Skeletal muscle tissue (tissue), 4 donors: Measurements from ENCODE around the gene RITA1. TPM values are rescaled to one million over a fixed set of nuclear protein-coding genes. Genes with fewer than 3 reads are reported as not detected.

Source experiments
- H3K27ac ChIP-seq: one replicate; pipeline ENCODE4 v1.7.0; 2013; ENCODE audit warnings: mild to moderate bottlenecking, low read depth, low read length, inconsistent platforms
- H3K27me3 ChIP-seq, 3 donors: one replicate each; pipeline ENCODE4 v1.7.0; 2013; ENCODE audit warnings: low read length in 3 of 3; ENCODE audit not compliant: control insufficient read depth in 3 of 3, insufficient read depth in 3 of 3
- H3K36me3 ChIP-seq, 3 donors: one replicate each; pipeline ENCODE4 v1.7.0; 2013; ENCODE audit warnings: low read length in 3 of 3; ENCODE audit not compliant: control insufficient read depth in 3 of 3, insufficient read depth in 3 of 3
- H3K4me1 ChIP-seq, 3 donors: one replicate each; pipeline ENCODE4 v1.7.0; 2013; ENCODE audit warnings: low read length in 3 of 3, mild to moderate bottlenecking in 3 of 3; ENCODE audit not compliant: control insufficient read depth in 3 of 3, insufficient read depth in 3 of 3
- H3K4me3 ChIP-seq, 3 donors: one replicate each; pipeline ENCODE4 v1.7.0; 2013; ENCODE audit warnings: low read length in 3 of 3
- H3K9ac ChIP-seq, 3 donors: one replicate each; pipeline ENCODE4 v1.7.0; 2013; ENCODE audit warnings: low read length in 3 of 3, mild to moderate bottlenecking in 3 of 3, moderate library complexity in 2 of 3, low read depth in 1 of 3
- H3K9me3 ChIP-seq, 3 donors: one replicate each; pipeline ENCODE4 v1.7.0; 2013; ENCODE audit warnings: low read length in 3 of 3; ENCODE audit not compliant: control insufficient read depth in 3 of 3
- total RNA-seq: library from RNA; depleted of rRNA; stranded (reverse); fragments of >200 nt; gene quantifications from one replicate; pipeline ENCODE4 v1.2.3, GENCODE V29; 2014
- donor health status: Osteomylitis.

The RITA1 gene
- total RNA-seq, 1 donor from 2014 or later, result 10.4 TPM

GRCh38 chr12:113235976-113236375, 50.5 kb downstream of the RITA1 start:
- H3K36me3 ChIP-seq, result peaks cover 5 to 45% (median 26%) of the 10 kb centered on the region in 3 donors
- H3K4me3 ChIP-seq, result no peak overlapping the region
- peak overlapping the region; percentile 39 for H3K27ac ChIP-seq
- H3K27me3 ChIP-seq, result no peaks in the 10 kb centered on the region
- peaks cover 80 to 92% (median 85%) of the 10 kb centered on the region in 3 donors for H3K4me1 ChIP-seq
- H3K9ac ChIP-seq, result peak overlapping the region in 1 of 3 donors; percentile 62
- no peaks in the 10 kb centered on the region for H3K9me3 ChIP-seq

DNA sequence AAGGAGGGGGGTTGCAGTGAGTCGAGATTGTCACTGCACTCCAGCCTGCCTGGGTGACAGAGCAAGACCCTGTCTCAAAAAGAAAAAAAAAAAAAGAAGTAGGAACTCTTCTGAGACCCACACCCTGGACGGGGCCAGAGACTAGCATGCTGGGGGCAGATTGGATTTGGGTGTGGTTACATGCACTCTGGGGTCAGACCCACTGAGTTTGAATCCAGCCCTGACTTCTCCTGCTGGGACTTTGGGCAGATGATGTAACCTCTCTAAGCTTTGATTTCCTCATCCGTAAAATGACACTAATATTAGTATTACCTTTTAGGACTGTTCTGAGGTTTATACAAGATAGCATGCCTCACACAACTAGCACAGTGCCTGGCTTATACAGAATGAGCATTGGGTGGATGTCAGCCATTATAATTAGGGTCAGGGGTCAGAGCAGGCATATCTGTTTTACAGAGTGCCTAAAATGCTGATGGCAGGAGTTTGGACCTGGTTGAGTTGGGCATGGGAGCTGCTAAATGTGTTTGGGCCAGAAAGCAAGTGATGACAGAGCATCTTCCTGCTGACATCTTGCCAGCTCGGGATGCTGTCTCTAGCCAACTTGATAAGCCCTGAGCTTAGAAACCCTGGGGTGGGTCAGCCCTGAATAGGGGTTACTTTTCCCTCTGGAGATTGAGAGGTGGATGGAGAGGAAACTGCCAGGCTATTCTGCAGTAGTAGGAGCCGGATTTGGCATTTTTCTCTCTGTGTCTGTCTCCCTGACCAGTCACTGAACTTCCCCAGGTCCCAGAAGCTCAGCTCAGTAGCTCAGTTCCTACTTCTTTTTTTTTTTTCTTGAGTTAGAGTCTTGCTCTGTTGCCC, 51.2 kb downstream of the RITA1 start:
- peaks cover 0 to 40% (median 19%) of the 10 kb centered on the region in 3 donors for H3K36me3 ChIP-seq

DNA sequence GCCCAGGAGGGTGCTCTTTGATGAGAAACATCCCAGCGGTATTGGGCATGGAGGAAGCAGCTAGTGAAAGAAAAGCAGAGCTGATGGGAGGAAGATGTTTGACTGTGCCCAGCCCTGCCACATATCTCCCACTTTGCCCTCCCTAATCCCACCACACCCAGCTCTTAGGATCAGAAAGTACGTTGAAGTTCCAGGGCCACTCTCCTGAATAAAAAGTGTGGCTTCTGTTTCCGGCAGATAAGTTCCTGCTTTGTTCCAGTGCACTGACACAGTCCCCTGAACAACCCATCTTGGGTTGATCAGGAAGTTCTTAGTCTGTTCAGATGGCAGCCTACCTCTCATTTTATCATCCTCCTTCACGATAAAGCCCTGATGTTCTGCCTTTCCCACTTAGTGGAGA, 52.2 kb downstream of the RITA1 start:
- H3K9me3 ChIP-seq, result no peaks in the 10 kb centered on the region
- H3K27ac ChIP-seq, result no peak overlapping the region
- no peak overlapping the region for H3K4me3 ChIP-seq
- no peak overlapping the region for H3K9ac ChIP-seq
- H3K36me3 ChIP-seq, result peaks cover 3 to 34% (median 15%) of the 10 kb centered on the region in 3 donors
- no peaks in the 10 kb centered on the region for H3K27me3 ChIP-seq
- peaks cover 80 to 92% (median 85%) of the 10 kb centered on the region in 3 donors for H3K4me1 ChIP-seq

More for the DNA sequence above, 51.2 kb downstream of the RITA1 start:
- H3K27ac ChIP-seq, result no peak overlapping the region
- no peaks in the 10 kb centered on the region for H3K9me3 ChIP-seq
- peak overlapping the region in 1 of 3 donors; percentile 62 for H3K9ac ChIP-seq
- no peaks in the 10 kb centered on the region for H3K27me3 ChIP-seq
- peaks cover 80 to 92% (median 85%) of the 10 kb centered on the region in 3 donors for H3K4me1 ChIP-seq
- no peak overlapping the region for H3K4me3 ChIP-seq

DNA sequence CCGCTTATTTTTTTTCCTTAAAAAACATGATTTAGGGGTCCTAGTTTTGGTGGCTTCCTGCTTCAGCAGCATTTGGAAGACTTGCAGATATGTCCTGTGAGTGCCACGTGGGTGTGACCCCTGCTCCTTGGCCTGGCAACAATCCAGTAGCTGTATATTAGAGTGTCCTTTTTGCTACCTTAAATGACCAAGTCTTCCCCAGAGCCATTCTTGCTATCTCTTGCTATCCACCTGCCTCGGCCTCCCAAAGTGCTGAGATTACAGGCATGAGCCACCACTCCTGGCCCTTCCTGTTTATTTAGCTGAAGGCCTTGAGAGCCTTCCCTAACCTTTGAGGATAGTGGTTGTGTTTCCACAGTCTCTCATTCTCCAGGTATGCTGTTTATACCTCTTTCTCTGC, 52.8 kb downstream of the RITA1 start:
- Histone ChIP-seq H3K9ac (no peak overlapping the region), H3K4me1 (peaks cover 77 to 92% (median 82%) of the 10 kb centered on the region in 3 donors), H3K9me3 (no peaks in the 10 kb centered on the region), H3K4me3 (no peak overlapping the region), H3K27me3 (no peaks in the 10 kb centered on the region), H3K36me3 (peaks cover 4 to 29% (median 14%) of the 10 kb centered on the region in 3 donors), H3K27ac (no peak overlapping the region)

DNA sequence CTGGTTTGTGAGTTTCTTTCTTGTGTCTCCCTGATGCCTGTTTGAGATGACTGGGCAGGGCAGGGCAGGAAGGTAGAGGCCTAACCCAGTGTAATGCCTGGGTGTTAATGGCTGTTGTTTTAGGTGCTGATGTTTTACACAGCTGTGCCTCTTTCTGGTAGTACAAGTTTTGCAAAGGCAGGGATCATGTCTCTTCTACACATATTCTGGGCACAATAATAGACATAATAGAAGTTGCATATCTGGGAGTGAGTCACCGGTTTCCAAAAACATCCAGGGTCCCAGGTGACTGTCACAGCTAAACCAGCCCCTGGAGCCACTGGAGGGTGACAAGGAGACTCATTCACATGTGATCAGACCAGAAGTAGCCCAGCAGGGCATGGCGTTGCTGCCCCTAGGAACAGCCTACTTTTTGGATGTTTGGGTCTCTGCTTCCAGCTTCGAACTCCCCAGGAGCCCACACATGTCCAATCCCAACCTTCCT, 53.8 kb downstream of the RITA1 start:
- no peak overlapping the region for H3K4me3 ChIP-seq
- peaks cover 74 to 90% (median 79%) of the 10 kb centered on the region in 3 donors for H3K4me1 ChIP-seq
- H3K27me3 ChIP-seq, result no peaks in the 10 kb centered on the region
- no peaks in the 10 kb centered on the region for H3K9me3 ChIP-seq
- peaks cover 4 to 22% (median 14%) of the 10 kb centered on the region in 3 donors for H3K36me3 ChIP-seq
- H3K9ac ChIP-seq, result peak overlapping the region in 1 of 3 donors; percentile 57
- peak overlapping the region; percentile 1 for H3K27ac ChIP-seq

GRCh38 chr12:113239811-113240331, 54.4 kb downstream of the RITA1 start:
- H3K4me3 ChIP-seq, result no peak overlapping the region
- H3K36me3 ChIP-seq, result peaks cover 4 to 21% (median 14%) of the 10 kb centered on the region in 3 donors
- H3K4me1 ChIP-seq, result peaks cover 75 to 90% (median 79%) of the 10 kb centered on the region in 3 donors
- peak overlapping the region; percentile 1 for H3K27ac ChIP-seq
- H3K27me3 ChIP-seq, result no peaks in the 10 kb centered on the region
- no peaks in the 10 kb centered on the region for H3K9me3 ChIP-seq
- H3K9ac ChIP-seq, result peak overlapping the region in 1 of 3 donors; percentile 57

DNA sequence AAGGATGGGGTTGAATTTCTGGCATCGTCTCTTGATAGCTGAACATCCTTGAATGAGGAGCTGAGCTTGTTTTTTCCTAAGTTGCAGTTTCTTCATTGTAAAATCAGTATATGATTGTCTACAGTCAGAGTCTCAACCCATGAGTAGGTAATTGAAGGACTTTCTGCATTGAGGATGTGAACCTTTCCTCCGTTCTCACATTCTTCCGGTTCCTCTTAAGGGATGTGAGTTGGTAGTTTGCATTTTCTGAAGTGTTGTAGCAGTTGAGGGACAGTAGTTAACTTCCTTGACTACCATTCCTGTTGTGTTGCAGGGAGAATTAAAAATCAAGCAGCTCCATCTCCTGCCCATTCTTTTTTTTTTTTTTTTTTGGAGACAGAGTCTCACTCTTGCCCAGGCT, 54.9 kb downstream of the RITA1 start:
- Histone ChIP-seq H3K4me3 (no peak overlapping the region), H3K27ac (no peak overlapping the region), H3K36me3 (peaks cover 4 to 18% (median 14%) of the 10 kb centered on the region in 3 donors), H3K9me3 (no peaks in the 10 kb centered on the region), H3K9ac (no peak overlapping the region), H3K4me1 (peaks cover 73 to 90% (median 77%) of the 10 kb centered on the region in 3 donors), H3K27me3 (no peaks in the 10 kb centered on the region)

- Histone ChIP-seq H3K27ac (peak overlapping the region; percentile 75), H3K27me3 (no peaks in the 10 kb centered on the region), H3K36me3 (peaks cover 4 to 18% (median 14%) of the 10 kb centered on the region in 3 donors), H3K4me1 (peaks cover 73 to 90% (median 78%) of the 10 kb centered on the region in 3 donors), H3K4me3 (no peak overlapping the region), H3K9ac (peak overlapping the region; percentile 16 to 72 (median 69)), H3K9me3 (no peaks in the 10 kb centered on the region)
These were observed 55.9 kb downstream of the RITA1 start for GRCh38 chr12:113241191-113242025.
